ENCODE results near the gene RAB24. TPM values are rescaled to one million over a fixed set of nuclear protein-coding genes. Genes with fewer than 3 reads are reported as not detected.
A peak's percentile ranks its signal among the peaks of the same experiment; 100 is the strongest.

Gene RAB24
- polyA plus RNA-seq, 1 experiment = 35.4 TPM

DNA sequence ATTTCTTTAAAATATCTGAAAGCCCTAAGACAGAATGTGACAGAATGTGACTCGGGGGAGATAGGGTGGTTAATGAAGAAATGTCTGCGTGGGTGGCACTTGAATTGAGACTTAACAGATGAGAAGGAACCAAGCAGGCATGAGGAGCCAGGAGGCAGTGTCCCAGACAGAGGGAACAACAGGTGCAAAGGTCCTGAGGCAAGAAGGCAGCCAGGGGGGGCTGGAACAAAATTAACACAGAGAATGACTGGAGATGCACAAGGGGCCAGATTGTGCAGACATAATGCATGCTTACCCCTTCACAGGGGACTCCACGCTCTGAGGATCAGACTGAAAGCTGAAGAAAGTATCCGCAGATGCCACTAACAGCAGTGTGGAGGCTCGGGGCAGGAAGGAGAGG lies 46.2 kb upstream of the RAB24 start:
- no peak for DNase-seq (ENCODE audit: low read depth, low spot score)
- Histone ChIP-seq H3K27ac (ENCODE audit: low read depth, low read length) (no peak overlapping the region), H3K9me3 (ENCODE audit: control insufficient read depth, insufficient read depth, low read length) (no peaks in the 10 kb centered on the region), H3K27me3 (ENCODE audit: control insufficient read depth, insufficient read depth, low read length) (no peaks in the 10 kb centered on the region), H3K4me3 (ENCODE audit: low read depth, low read length) (peak overlapping the region; percentile 100)
- no peak for TF ChIP-seq CTCF (IDR thresholded peaks at IDR 0.05; ENCODE audit: low read depth, low read length)
- CTCF ChIA-PET = interaction anchor here (0.9 to 3.0 kb wide), 2 partner anchors 17 to 31 kb away, joined by 5 to 10 read pairs; no protein-coding TSS in a partner anchor
- POLR2A ChIA-PET = no interaction called here

DNA sequence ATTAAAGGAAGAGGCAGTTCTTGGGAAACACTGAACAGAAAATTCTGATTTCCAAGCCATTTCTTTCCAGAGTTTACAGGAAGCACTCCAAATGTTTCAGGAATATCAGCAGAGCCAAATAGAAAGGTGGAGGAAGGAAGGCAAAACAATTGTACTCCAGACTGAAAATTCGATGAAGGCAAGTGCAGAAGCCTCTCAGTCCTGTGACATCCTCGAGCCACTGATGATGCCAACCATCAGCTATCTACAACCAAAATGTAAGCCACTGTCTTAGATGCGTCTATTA lies 45.8 kb upstream of the RAB24 start:
- Histone ChIP-seq H3K9me3 (ENCODE audit: control insufficient read depth, insufficient read depth, low read length) (no peaks in the 10 kb centered on the region), H3K27me3 (ENCODE audit: control insufficient read depth, insufficient read depth, low read length) (no peaks in the 10 kb centered on the region), H3K27ac (ENCODE audit: low read depth, low read length) (no peak overlapping the region), H3K4me3 (ENCODE audit: low read depth, low read length) (no peak overlapping the region)
- DNase-seq (ENCODE audit: low read depth, low spot score) = no peak
- no peak for TF ChIP-seq CTCF (IDR thresholded peaks at IDR 0.05; ENCODE audit: low read depth, low read length)
- POLR2A ChIA-PET = interaction anchor here (0.7 kb wide), 2 partner anchors 106 to 168 kb away, joined by 3 to 9 read pairs; partner anchors contain the start of gene DDX41
- CTCF ChIA-PET = interaction anchor here (0.8 kb wide), 2 partner anchors 21 to 41 kb away, joined by 3 to 6 read pairs; no protein-coding TSS in a partner anchor

- CTCF ChIA-PET = interaction anchor here (2.0 kb wide), 1 partner anchor 23 kb away, joined by 9 read pairs; no protein-coding TSS in a partner anchor
- DNase-seq (ENCODE audit: low read depth, low spot score) = no peak
- H3K27me3 ChIP-seq (ENCODE audit: control insufficient read depth, insufficient read depth, low read length) = no peaks in the 10 kb centered on the region
- H3K4me3 ChIP-seq (ENCODE audit: low read depth, low read length) = no peak overlapping the region
- no peak for TF ChIP-seq CTCF (IDR thresholded peaks at IDR 0.05; ENCODE audit: low read depth, low read length)
- no peak overlapping the region for H3K27ac ChIP-seq (ENCODE audit: low read depth, low read length)
- no peaks in the 10 kb centered on the region for H3K9me3 ChIP-seq (ENCODE audit: control insufficient read depth, insufficient read depth, low read length)
- POLR2A ChIA-PET = no interaction called here
Measured at GRCh38 chr5:177347699-177348098, 44.2 kb upstream of the RAB24 start.

DNA sequence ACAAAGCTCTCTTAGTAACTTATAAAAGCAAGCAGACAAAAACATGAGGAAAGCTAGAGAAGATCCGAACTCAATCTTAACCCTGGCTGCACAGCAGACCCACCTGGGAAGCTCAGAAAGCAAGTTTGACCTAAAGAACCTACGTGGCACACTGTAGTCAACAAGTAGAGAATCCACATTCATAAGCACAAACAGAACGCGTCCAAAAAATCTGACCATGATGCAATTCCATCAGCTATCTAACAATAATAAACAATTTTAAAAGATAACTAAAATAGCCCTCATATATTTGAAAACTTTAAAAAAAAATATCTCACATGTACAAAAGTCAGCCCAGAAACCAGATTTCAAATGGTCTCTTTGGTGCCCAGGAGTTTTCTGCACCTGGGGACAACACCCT lies 43.3 kb upstream of the RAB24 start:
- no peak overlapping the region for H3K27ac ChIP-seq (ENCODE audit: low read depth, low read length)
- H3K9me3 ChIP-seq (ENCODE audit: control insufficient read depth, insufficient read depth, low read length) = no peaks in the 10 kb centered on the region
- no peak for TF ChIP-seq CTCF (IDR thresholded peaks at IDR 0.05; ENCODE audit: low read depth, low read length)
- POLR2A ChIA-PET = interaction anchor here (0.7 kb wide), 1 partner anchor 37 kb away, joined by 3 read pairs; no protein-coding TSS in a partner anchor
- CTCF ChIA-PET = interaction anchor here (0.8 to 2.0 kb wide), 4 partner anchors 11 to 154 kb away, joined by 3 to 9 read pairs (median 5); no protein-coding TSS in a partner anchor
- H3K27me3 ChIP-seq (ENCODE audit: control insufficient read depth, insufficient read depth, low read length) = no peaks in the 10 kb centered on the region
- DNase-seq (ENCODE audit: low read depth, low spot score) = no peak
- no peak overlapping the region for H3K4me3 ChIP-seq (ENCODE audit: low read depth, low read length)

DNA sequence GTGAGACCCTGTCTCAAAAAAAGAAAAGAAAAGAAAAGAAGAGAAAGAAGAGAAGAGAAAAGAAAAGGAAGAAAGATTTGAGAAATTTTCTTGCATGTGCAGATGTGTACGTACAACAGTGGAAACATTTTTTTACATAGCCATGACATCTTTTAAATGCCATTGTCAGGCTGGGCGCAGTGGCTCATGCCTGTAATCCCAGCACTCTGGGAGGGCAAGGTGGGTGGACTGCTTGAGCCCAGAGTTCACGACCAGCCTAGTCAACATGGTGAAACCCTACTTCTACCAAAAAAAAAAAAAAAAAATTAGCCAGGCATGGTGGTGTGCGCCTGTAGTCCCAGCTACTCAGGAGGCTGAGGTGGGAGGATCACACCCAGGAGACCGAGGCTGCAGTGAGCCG lies 41.4 kb upstream of the RAB24 start:
- no peak overlapping the region for H3K4me3 ChIP-seq (ENCODE audit: low read depth, low read length)
- H3K9me3 ChIP-seq (ENCODE audit: control insufficient read depth, insufficient read depth, low read length) = no peaks in the 10 kb centered on the region
- CTCF ChIA-PET = interaction anchor here (0.6 to 1.1 kb wide), 3 partner anchors 15 to 231 kb away, joined by 3 to 4 read pairs (median 3); no protein-coding TSS in a partner anchor
- DNase-seq (ENCODE audit: low read depth, low spot score) = no peak
- POLR2A ChIA-PET = interaction anchor here (0.7 kb wide), 2 partner anchors 15 to 164 kb away, joined by 3 read pairs; no protein-coding TSS in a partner anchor
- H3K27me3 ChIP-seq (ENCODE audit: control insufficient read depth, insufficient read depth, low read length) = no peaks in the 10 kb centered on the region
- no peak overlapping the region for H3K27ac ChIP-seq (ENCODE audit: low read depth, low read length)
- no peak for TF ChIP-seq CTCF (IDR thresholded peaks at IDR 0.05; ENCODE audit: low read depth, low read length)
